SK-N-SH treated with all-trans-retinoic acid at 6 μM for 48 hours (cell line): ENCODE results near the gene ADRA1B.

ENCODE experiments used
- ATAC-seq: fragments of 200-7000 bp; cut with Tn5 transposase; 3 replicates; pipeline ENCODE4 v1.9.1; 2020; ENCODE audit warnings: mild to moderate bottlenecking, moderate library complexity
- ARNTL ChIP-seq: fragments of 450-650 bp; formaldehyde crosslinking; IDR thresholded peaks from 2 replicates; pipeline ENCODE4 v1.5.0; 2020; ENCODE audit warnings: low read depth, mild to moderate bottlenecking, moderate library complexity, borderline replicate concordance
- BACH2 ChIP-seq: fragments of 250-450 bp; sonication (Bioruptor Pico); IDR thresholded peaks from 2 replicates; pipeline ENCODE4 v1.9.0; 2021; ENCODE audit warnings: mild to moderate bottlenecking, borderline replicate concordance
- CREB5 ChIP-seq: fragments of 250-450 bp; sonication (Bioruptor Pico); IDR thresholded peaks from 2 replicates; pipeline ENCODE4 v1.5.1; 2020; ENCODE audit warnings: low read depth, mild to moderate bottlenecking, moderate library complexity
- CSDC2 ChIP-seq: fragments of 250-450 bp; sonication (Bioruptor Pico); IDR thresholded peaks from 2 replicates; pipeline ENCODE4 v1.5.0; 2020; ENCODE audit warnings: mild to moderate bottlenecking, moderate library complexity
- ESRRG ChIP-seq: fragments of 250-450 bp; sonication (Bioruptor Pico); IDR thresholded peaks from 2 replicates; pipeline ENCODE4 v1.6.1; 2021; ENCODE audit warnings: mild to moderate bottlenecking
- GLIS3 ChIP-seq: fragments of 250-450 bp; sonication (Bioruptor Pico); IDR thresholded peaks from 2 replicates; pipeline ENCODE4 v1.5.0; 2020; ENCODE audit warnings: mild to moderate bottlenecking, moderate library complexity
- ISL1 ChIP-seq: fragments of 250-450 bp; sonication (Bioruptor Pico); IDR thresholded peaks from 2 replicates; pipeline ENCODE4 v2.1.2; 2022; ENCODE audit warnings: mild to moderate bottlenecking, moderate library complexity
- OSR1 ChIP-seq: fragments of 250-450 bp; sonication (Bioruptor Pico); IDR thresholded peaks from 2 replicates; pipeline ENCODE4 v1.8.0; 2022; ENCODE audit warnings: moderate library complexity, mild to moderate bottlenecking, inconsistent platforms
- POU6F1 ChIP-seq: fragments of 250-450 bp; sonication (Bioruptor Pico); IDR thresholded peaks from 2 replicates; pipeline ENCODE4 v1.8.0; 2021; ENCODE audit warnings: low read depth, mild to moderate bottlenecking, moderate library complexity, borderline replicate concordance
- PPARA ChIP-seq: fragments of 250-450 bp; sonication (Bioruptor Pico); IDR thresholded peaks from 2 replicates; pipeline ENCODE4 v1.5.0; 2020; ENCODE audit warnings: mild to moderate bottlenecking, borderline replicate concordance
- RARB ChIP-seq: fragments of 250-450 bp; sonication (Bioruptor Pico); IDR thresholded peaks from 2 replicates; pipeline ENCODE4 v1.8.0; 2021; ENCODE audit warnings: mild to moderate bottlenecking, moderate library complexity
- SNAI2 ChIP-seq: fragments of 250-450 bp; sonication (Bioruptor Pico); IDR thresholded peaks from 2 replicates; pipeline ENCODE4 v1.5.0; 2020; ENCODE audit warnings: mild to moderate bottlenecking, moderate library complexity
- TCF4 ChIP-seq: fragments of 250-450 bp; sonication (Bioruptor Pico); IDR thresholded peaks from 2 replicates; pipeline ENCODE4 v1.8.0; 2021; ENCODE audit warnings: mild to moderate bottlenecking, moderate library complexity, borderline replicate concordance
- TOX ChIP-seq: fragments of 250-450 bp; sonication (Bioruptor Pico); IDR thresholded peaks from 2 replicates; pipeline ENCODE4 v1.8.0; 2021; ENCODE audit warnings: mild to moderate bottlenecking, moderate library complexity, borderline replicate concordance
- ZC3H10 ChIP-seq: fragments of 250-450 bp; sonication (Bioruptor Pico); IDR thresholded peaks from 2 replicates; pipeline ENCODE4 v1.5.1; 2021; ENCODE audit warnings: mild to moderate bottlenecking, moderate library complexity
- ZFP3 ChIP-seq: fragments of 250-450 bp; sonication (Bioruptor Pico); IDR thresholded peaks from 2 replicates; pipeline ENCODE4 v1.5.0; 2020; ENCODE audit warnings: mild to moderate bottlenecking, moderate library complexity
- ZFP30 ChIP-seq: fragments of 450-650 bp; formaldehyde crosslinking; IDR thresholded peaks from 2 replicates; pipeline ENCODE4 v1.5.0; 2022; ENCODE audit warnings: mild to moderate bottlenecking, moderate library complexity
- ZNF565 ChIP-seq: fragments of 450-650 bp; formaldehyde crosslinking; conservative IDR thresholded peaks from 2 replicates; pipeline ENCODE4 v1.5.0; 2020; ENCODE audit warnings: low read depth, mild to moderate bottlenecking, moderate library complexity
- TF ChIP-seq, protein P1 (sequence below): fragments of 250-450 bp; sonication (Bioruptor Pico); IDR thresholded peaks from 2 replicates; pipeline ENCODE4 v1.5.0; 2020; ENCODE audit warnings: mild to moderate bottlenecking, moderate library complexity
- TF ChIP-seq, protein P2 (sequence below): fragments of 250-450 bp; sonication (Bioruptor Pico); IDR thresholded peaks from 2 replicates; pipeline ENCODE4 v1.5.1; 2021; ENCODE audit warnings: mild to moderate bottlenecking, moderate library complexity

The ADRA1B gene

DNA sequence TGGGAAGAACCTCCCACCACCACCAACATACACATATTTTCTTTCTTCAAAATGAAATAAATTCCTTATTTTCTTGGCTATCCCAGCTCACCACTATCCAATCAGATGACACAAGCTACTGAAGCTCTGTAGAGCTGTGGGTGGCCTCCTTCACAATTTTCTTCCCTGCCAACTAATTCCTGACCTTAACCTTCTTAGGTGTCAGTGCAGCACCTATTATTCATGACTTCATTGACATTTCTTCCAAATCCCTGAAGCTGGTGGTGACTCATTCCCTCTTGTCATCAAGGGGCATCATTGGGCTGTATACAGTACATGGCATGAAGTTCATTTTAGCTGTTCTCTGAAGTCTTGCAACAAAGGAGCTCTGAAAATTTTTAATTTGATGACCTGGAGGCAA, 42.0 kb upstream of the ADRA1B start (continued):
- TF ChIP-seq POU6F1 (CRISPR knock-in tag) = no peak
- TF ChIP-seq, all 23 proteins: peak for 0

DNA sequence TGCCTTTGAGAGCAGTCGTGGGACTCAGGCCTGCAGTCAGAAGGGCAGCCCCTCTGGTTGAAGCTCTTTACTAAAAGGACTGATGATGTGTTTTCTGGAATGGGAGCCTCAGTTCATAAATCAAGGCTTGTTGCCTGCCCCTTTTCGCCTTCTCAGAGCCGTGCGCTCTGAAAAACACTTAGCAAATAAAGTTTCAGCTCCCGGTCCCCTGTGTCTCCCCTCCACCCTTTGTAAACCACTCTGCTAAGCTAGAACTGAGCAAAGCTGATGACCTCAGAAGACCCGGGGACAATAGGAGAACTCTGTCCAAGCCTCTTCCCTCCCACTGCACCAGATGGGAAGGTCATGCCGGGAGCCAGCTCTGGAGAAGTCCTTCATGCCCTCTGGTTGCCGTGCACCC, 39.3 kb upstream of the ADRA1B start:
- no peak for TF ChIP-seq ISL1 (CRISPR knock-in tag)
- TF ChIP-seq CSDC2 = no peak
- TF ChIP-seq, protein P1, sequence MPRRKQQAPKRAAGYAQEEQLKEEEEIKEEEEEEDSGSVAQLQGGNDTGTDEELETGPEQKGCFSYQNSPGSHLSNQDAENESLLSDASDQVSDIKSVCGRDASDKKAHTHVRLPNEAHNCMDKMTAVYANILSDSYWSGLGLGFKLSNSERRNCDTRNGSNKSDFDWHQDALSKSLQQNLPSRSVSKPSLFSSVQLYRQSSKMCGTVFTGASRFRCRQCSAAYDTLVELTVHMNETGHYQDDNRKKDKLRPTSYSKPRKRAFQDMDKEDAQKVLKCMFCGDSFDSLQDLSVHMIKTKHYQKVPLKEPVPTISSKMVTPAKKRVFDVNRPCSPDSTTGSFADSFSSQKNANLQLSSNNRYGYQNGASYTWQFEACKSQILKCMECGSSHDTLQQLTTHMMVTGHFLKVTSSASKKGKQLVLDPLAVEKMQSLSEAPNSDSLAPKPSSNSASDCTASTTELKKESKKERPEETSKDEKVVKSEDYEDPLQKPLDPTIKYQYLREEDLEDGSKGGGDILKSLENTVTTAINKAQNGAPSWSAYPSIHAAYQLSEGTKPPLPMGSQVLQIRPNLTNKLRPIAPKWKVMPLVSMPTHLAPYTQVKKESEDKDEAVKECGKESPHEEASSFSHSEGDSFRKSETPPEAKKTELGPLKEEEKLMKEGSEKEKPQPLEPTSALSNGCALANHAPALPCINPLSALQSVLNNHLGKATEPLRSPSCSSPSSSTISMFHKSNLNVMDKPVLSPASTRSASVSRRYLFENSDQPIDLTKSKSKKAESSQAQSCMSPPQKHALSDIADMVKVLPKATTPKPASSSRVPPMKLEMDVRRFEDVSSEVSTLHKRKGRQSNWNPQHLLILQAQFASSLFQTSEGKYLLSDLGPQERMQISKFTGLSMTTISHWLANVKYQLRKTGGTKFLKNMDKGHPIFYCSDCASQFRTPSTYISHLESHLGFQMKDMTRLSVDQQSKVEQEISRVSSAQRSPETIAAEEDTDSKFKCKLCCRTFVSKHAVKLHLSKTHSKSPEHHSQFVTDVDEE (CRISPR knock-in tag) = no peak
- TF ChIP-seq, protein P2, sequence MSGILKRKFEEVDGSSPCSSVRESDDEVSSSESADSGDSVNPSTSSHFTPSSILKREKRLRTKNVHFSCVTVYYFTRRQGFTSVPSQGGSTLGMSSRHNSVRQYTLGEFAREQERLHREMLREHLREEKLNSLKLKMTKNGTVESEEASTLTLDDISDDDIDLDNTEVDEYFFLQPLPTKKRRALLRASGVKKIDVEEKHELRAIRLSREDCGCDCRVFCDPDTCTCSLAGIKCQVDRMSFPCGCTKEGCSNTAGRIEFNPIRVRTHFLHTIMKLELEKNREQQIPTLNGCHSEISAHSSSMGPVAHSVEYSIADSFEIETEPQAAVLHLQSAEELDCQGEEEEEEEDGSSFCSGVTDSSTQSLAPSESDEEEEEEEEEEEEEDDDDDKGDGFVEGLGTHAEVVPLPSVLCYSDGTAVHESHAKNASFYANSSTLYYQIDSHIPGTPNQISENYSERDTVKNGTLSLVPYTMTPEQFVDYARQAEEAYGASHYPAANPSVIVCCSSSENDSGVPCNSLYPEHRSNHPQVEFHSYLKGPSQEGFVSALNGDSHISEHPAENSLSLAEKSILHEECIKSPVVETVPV (CRISPR knock-in tag) = no peak
- TF ChIP-seq ZC3H10 (CRISPR knock-in tag) = no peak
- no peak for TF ChIP-seq OSR1 (CRISPR knock-in tag)
- TF ChIP-seq GLIS3 (CRISPR knock-in tag) = no peak
- no peak for TF ChIP-seq POU6F1 (CRISPR knock-in tag)
- no peak for TF ChIP-seq TOX (CRISPR knock-in tag)
- no peak for TF ChIP-seq ZNF565 (CRISPR knock-in tag)
- TF ChIP-seq PPARA (CRISPR knock-in tag) = no peak
- no peak for ATAC-seq

DNA sequence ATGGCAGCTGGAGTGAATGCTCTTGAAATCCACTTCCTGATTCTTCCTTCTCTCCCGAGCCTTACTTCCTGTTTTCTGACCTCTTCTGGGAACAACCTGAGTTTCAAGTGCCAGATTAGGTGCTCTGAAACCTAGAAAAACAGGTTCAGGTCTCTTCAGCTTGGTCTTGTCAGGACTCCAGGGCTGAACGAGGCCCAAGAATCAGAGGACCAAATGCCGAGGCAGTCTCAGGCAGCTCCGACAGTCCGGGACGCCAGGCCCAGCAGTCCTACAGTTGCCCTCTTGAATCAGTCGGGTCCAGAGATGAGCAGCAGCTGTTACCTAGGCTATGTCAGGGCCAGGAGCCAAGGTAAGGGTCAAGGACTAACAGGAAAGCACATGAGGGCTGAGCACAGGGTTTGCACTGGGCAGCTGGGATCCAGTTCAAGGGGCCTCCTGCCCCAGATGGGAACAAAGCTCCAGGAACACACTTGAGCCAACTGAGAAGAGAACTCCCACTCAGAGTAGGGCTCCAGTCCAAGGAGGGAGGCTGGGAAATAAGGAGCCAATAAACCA, 38.3 kb upstream of the ADRA1B start:
- ATAC-seq = no peak
- TF ChIP-seq RARB (CRISPR knock-in tag) (no peak), SNAI2 (CRISPR knock-in tag) (no peak), ESRRG (no peak), BACH2 (no peak), ZNF565 (CRISPR knock-in tag) (no peak), TCF4 (CRISPR knock-in tag) (no peak), CSDC2 (no peak), POU6F1 (CRISPR knock-in tag) (no peak), OSR1 (CRISPR knock-in tag) (no peak), PPARA (CRISPR knock-in tag) (no peak), TOX (CRISPR knock-in tag) (no peak), ZFP3 (CRISPR knock-in tag) (no peak), ISL1 (CRISPR knock-in tag) (no peak), ARNTL (CRISPR knock-in tag) (no peak), GLIS3 (CRISPR knock-in tag) (no peak), CREB5 (CRISPR knock-in tag) (no peak), ZFP30 (CRISPR knock-in tag) (no peak)
- TF ChIP-seq, protein P1 (CRISPR knock-in tag) = no peak
- TF ChIP-seq, protein P2 (CRISPR knock-in tag) = no peak
